Measurements from ENCODE around the gene ZBED5. TPM values are rescaled to one million over a fixed set of nuclear protein-coding genes. Genes with fewer than 3 reads are reported as not detected.

The ZBED5 gene
- total and polyA plus RNA-seq, 9 of the 15 experiments (the other 6 are each of a cell fraction or from before 2014, with no cell fraction given): 12.4 to 70.7 (median 26.8) TPM

GRCh38 chr11:10808553-10809372 lies 49.1 kb downstream of the ZBED5 start, which contains the start of gene EIF4G2 (continued):
- TF ChIP-seq TFAP4 (CRISPR knock-in tag; IDR thresholded peaks at IDR 0.05; ENCODE audit: borderline replicate concordance): peak; percentile 80
- TF ChIP-seq TBL1XR1 (IDR thresholded peaks at IDR 0.05; ENCODE audit: low read length in 2 of 2): peak in 1 of 2 experiments; percentile 45; a peak in 1 of 4 replicates
- peak; percentile 97 for TF ChIP-seq TAF1 (IDR thresholded peaks at IDR 0.05; ENCODE audit: control insufficient read depth, extremely low read depth, insufficient read depth, low read length, severe bottlenecking)
- TF ChIP-seq ASH1L (IDR thresholded peaks at IDR 0.05; ENCODE audit: borderline replicate concordance, low read depth, partially characterized antibody): peak; percentile 48
- 0 out of 2 replicates have a peak, but pooled peaks have one; percentile 33 for TF ChIP-seq ZNF445 (CRISPR knock-in tag; IDR thresholded peaks at IDR 0.05; ENCODE audit: low read depth)
- no peak for TF ChIP-seq NFIX (CRISPR knock-in tag; IDR thresholded peaks at IDR 0.05; ENCODE audit: low read depth)
- TF ChIP-seq FOXP1 (CRISPR knock-in tag; IDR thresholded peaks at IDR 0.05): no peak
- no peak for TF ChIP-seq TBP (optimal IDR thresholded peaks at IDR 0.05; ENCODE audit: low read depth, low read length)
- no peak for TF ChIP-seq TCFL5 (CRISPR knock-in tag; conservative IDR thresholded peaks at IDR 0.05)
- TF ChIP-seq IRF9 (tag; IDR thresholded peaks at IDR 0.05): no peak
- peak; percentile 49 to 53; a peak in 3 of 4 replicates for TF ChIP-seq TRIM24 (IDR thresholded peaks at IDR 0.05)
- TF ChIP-seq ETV6 (IDR thresholded peaks at IDR 0.05; ENCODE audit: borderline replicate concordance in 1 of 2, low read depth in 2 of 2, low read length in 1 of 2): no peak
- TF ChIP-seq ETV6 (CRISPR knock-in tag; IDR thresholded peaks at IDR 0.05; ENCODE audit: borderline replicate concordance): no peak
- no peak for TF ChIP-seq RBM15 (IDR thresholded peaks at IDR 0.05; ENCODE audit: insufficient read depth, low read length)
- no peak for TF ChIP-seq U2AF1 (optimal IDR thresholded peaks at IDR 0.05; ENCODE audit: low read depth, low read length)
- TF ChIP-seq ZZZ3 (IDR thresholded peaks at IDR 0.05): no peak
- peak; percentile 46 for TF ChIP-seq MTA1 (IDR thresholded peaks at IDR 0.05; ENCODE audit: borderline replicate concordance)
- TF ChIP-seq TEAD2 (tag; IDR thresholded peaks at IDR 0.05): no peak
- no peak; the same call in 1 of the 2 replicates for TF ChIP-seq ZNF740 (CRISPR knock-in tag; IDR thresholded peaks at IDR 0.05)
- TF ChIP-seq ZNF740 (tag; IDR thresholded peaks at IDR 0.05): no peak
- TF ChIP-seq HDAC2 (IDR thresholded peaks at IDR 0.05): no peak; the same call in none of the 2 replicates
- TF ChIP-seq RCOR1 (IDR thresholded peaks at IDR 0.05; ENCODE audit: borderline replicate concordance in 1 of 2, low read depth in 2 of 2, low read length in 2 of 2): 0 out of 4 replicates have a peak, but pooled peaks of 1 of the 2 experiments have one; percentile 69
- no peak for TF ChIP-seq ADNP (tag; IDR thresholded peaks at IDR 0.05)
- TF ChIP-seq E2F3 (CRISPR knock-in tag; IDR thresholded peaks at IDR 0.05): 0 out of 2 replicates have a peak, but pooled peaks have one; percentile 50
- TF ChIP-seq ILF3 (IDR thresholded peaks at IDR 0.05; ENCODE audit: borderline replicate concordance): no peak; the same call in 1 of the 2 replicates
- no peak for TF ChIP-seq ZNF174 (CRISPR knock-in tag; IDR thresholded peaks at IDR 0.05)
- no peak for TF ChIP-seq ZNF197 (CRISPR knock-in tag; IDR thresholded peaks at IDR 0.05; ENCODE audit: low read depth)
